Measurements from ENCODE around the gene ENTHD1. TPM values are rescaled to one million over a fixed set of nuclear protein-coding genes. Genes with fewer than 3 reads are reported as not detected.

Gene ENTHD1
- total and polyA plus RNA-seq, 2 donors (not counting 3 experiments of a cell fraction or from before 2014, with no cell fraction given): not detected

GRCh38 chr22:39933741-39934140 is 40.2 kb upstream of the ENTHD1 start:
- dilution Hi-C loops (cut with MboI; ENCODE audit: extremely low pct_ligation_motif_present, low sequenced_read_pairs) (no loop called here), intact Hi-C loops (cut with micrococcal nuclease) (loop anchor here (2.0 kb wide), 1 partner anchor 415 kb away; no protein-coding TSS in a partner anchor)
- Histone ChIP-seq H3K9me3 (replicated peaks; ENCODE audit: control insufficient read depth, insufficient read depth, low read length) (no peaks in the 10 kb centered on the region), H3K27me3 (ENCODE audit: control insufficient read depth in 2 of 2, insufficient read depth in 2 of 2, low read length in 2 of 2) (peaks cover 34 to 41% of the 10 kb centered on the region in 2 experiments), H3K36me3 (ENCODE audit: control insufficient read depth in 2 of 2, extremely low read depth in 1 of 2, insufficient read depth in 2 of 2, low read length in 2 of 2) (no peaks in the 10 kb centered on the region), H3K9me1 (replicated peaks; ENCODE audit: control insufficient read depth, extremely low read depth, insufficient read depth, low read length) (no peaks in the 10 kb centered on the region), H2AFZ (ENCODE audit: low read depth, low read length) (no peak overlapping the region), H3K27ac (ENCODE audit: insufficient read depth, low read depth, low read length) (no peak overlapping the region), H3K79me2 (ENCODE audit: control insufficient read depth, insufficient read depth, low read length) (no peaks in the 10 kb centered on the region), H3K9ac (replicated peaks; ENCODE audit: extremely low read depth, insufficient read depth, low read length) (no peak overlapping the region), H3K4me2 (ENCODE audit: insufficient read depth, low read length) (no peak overlapping the region), H4K20me1 (replicated peaks; ENCODE audit: control insufficient read depth, extremely low read depth, insufficient read depth, low read length) (no peaks in the 10 kb centered on the region), H3K4me3 (replicated peaks in 1 of 3; ENCODE audit: insufficient read depth in 1 of 3, low read depth in 1 of 3, low read length in 3 of 3) (no peak overlapping the region), H3K4me1 (ENCODE audit: control insufficient read depth, extremely low read depth, insufficient read depth, low read length) (no peaks in the 10 kb centered on the region)
- ChIA-PET POLR2A (no interaction called here), CTCF (interaction anchor here (0.6 to 4.0 kb wide), 16 partner anchors 9 to 380 kb away, joined by 3 to 97 read pairs (median 4); no protein-coding TSS in a partner anchor)
- FAIRE-seq: no peak
- no peak for DNase-seq (ENCODE audit: low read depth, low spot score)
- BruUV-seq (replicated peaks): no TSS peak
- TF ChIP-seq MYC (IDR thresholded peaks at IDR 0.05; ENCODE audit: low read depth, low read length) (no peak), GATA2 (IDR thresholded peaks at IDR 0.05; ENCODE audit: insufficient read depth, insufficient read length, low read depth, low read length) (no peak), FOS (IDR thresholded peaks at IDR 0.05; ENCODE audit: borderline replicate concordance, insufficient read depth, low read length) (no peak), JUN (IDR thresholded peaks at IDR 0.05; ENCODE audit: borderline replicate concordance, insufficient read depth, insufficient read length, low read depth) (no peak), POLR2AphosphoS5 (IDR thresholded peaks at IDR 0.05; ENCODE audit: insufficient read depth, low read depth, low read length) (no peak)

GRCh38 chr22:39932918-39933649 is 39.5 kb upstream of the ENTHD1 start:
- dilution Hi-C loops (cut with MboI; ENCODE audit: extremely low pct_ligation_motif_present, low sequenced_read_pairs): no loop called here
- Histone ChIP-seq H3K36me3 (ENCODE audit: control insufficient read depth in 2 of 2, extremely low read depth in 1 of 2, insufficient read depth in 2 of 2, low read length in 2 of 2) (no peaks in the 10 kb centered on the region), H3K79me2 (ENCODE audit: control insufficient read depth, insufficient read depth, low read length) (no peaks in the 10 kb centered on the region), H3K9ac (replicated peaks; ENCODE audit: extremely low read depth, insufficient read depth, low read length) (no peak overlapping the region), H3K4me2 (ENCODE audit: insufficient read depth, low read length) (no peak overlapping the region), H3K27me3 (ENCODE audit: control insufficient read depth in 2 of 2, insufficient read depth in 2 of 2, low read length in 2 of 2) (peaks cover 38 to 47% of the 10 kb centered on the region in 2 experiments), H3K9me3 (replicated peaks; ENCODE audit: control insufficient read depth, insufficient read depth, low read length) (no peaks in the 10 kb centered on the region), H3K27ac (ENCODE audit: insufficient read depth, low read depth, low read length) (no peak overlapping the region), H4K20me1 (replicated peaks; ENCODE audit: control insufficient read depth, extremely low read depth, insufficient read depth, low read length) (no peaks in the 10 kb centered on the region), H3K4me1 (ENCODE audit: control insufficient read depth, extremely low read depth, insufficient read depth, low read length) (no peaks in the 10 kb centered on the region), H3K9me1 (replicated peaks; ENCODE audit: control insufficient read depth, extremely low read depth, insufficient read depth, low read length) (no peaks in the 10 kb centered on the region), H2AFZ (ENCODE audit: low read depth, low read length) (no peak overlapping the region), H3K4me3 (replicated peaks in 1 of 3; ENCODE audit: insufficient read depth in 1 of 3, low read depth in 1 of 3, low read length in 3 of 3) (no peak overlapping the region)
- ChIA-PET CTCF (interaction anchor here (0.9 to 4.0 kb wide), 19 partner anchors 8 to 398 kb away, joined by 3 to 97 read pairs (median 4); no protein-coding TSS in a partner anchor), POLR2A (no interaction called here)
- DNase-seq (ENCODE audit: low read depth, low spot score): peak; percentile 23
- no TSS peak for BruUV-seq (replicated peaks)
- intact Hi-C loops (cut with micrococcal nuclease): loop anchor here (1.0 to 2.0 kb wide), 2 partner anchors 91 to 416 kb away; no protein-coding TSS in a partner anchor
- FAIRE-seq: no peak
- TF ChIP-seq MAX (IDR thresholded peaks at IDR 0.05; ENCODE audit: insufficient read depth, insufficient read length): no peak
- TF ChIP-seq FOS (IDR thresholded peaks at IDR 0.05; ENCODE audit: borderline replicate concordance, insufficient read depth, low read length): no peak
- no peak for TF ChIP-seq EZH2 (IDR thresholded peaks at IDR 0.05; ENCODE audit: borderline replicate concordance, low read depth, low read length, severe bottlenecking)
- no peak for TF ChIP-seq POLR2A (IDR thresholded peaks at IDR 0.05; ENCODE audit: low read depth, low read length)
- TF ChIP-seq JUN (IDR thresholded peaks at IDR 0.05; ENCODE audit: borderline replicate concordance, insufficient read depth, insufficient read length, low read depth): no peak
- peak; percentile 49 to 54 for TF ChIP-seq CTCF (IDR thresholded peaks at IDR 0.05; ENCODE audit: extremely low read depth in 1 of 2, insufficient read depth in 1 of 2, low read depth in 1 of 2, low read length in 2 of 2)
